HepG2 (cell line): ENCODE data around the gene ABHD1. TPM values are rescaled to one million over a fixed set of nuclear protein-coding genes. Genes with fewer than 3 reads are reported as not detected.

Experiments
- BCL3 ChIP-seq: sonication (generic); formaldehyde crosslinking; IDR thresholded peaks from 2 replicates; pipeline ENCODE4 v1.5.1; 2020; ENCODE audit warnings: mild to moderate bottlenecking, missing genetic modification reagents, moderate library complexity
- CENPT ChIP-seq: sonication (generic); formaldehyde crosslinking; IDR thresholded peaks from 2 replicates; pipeline ENCODE4 v1.8.0; 2022; ENCODE audit warnings: low read depth, mild to moderate bottlenecking, moderate library complexity, missing genetic modification reagents
- MIXL1 ChIP-seq: IDR thresholded peaks from 2 replicates; pipeline ENCODE4 v1.6.1; 2016
- RXRA ChIP-seq: sonication (generic); formaldehyde crosslinking; IDR thresholded peaks from 2 replicates; pipeline ENCODE4 v1.5.1; 2020; ENCODE audit warnings: missing genetic modification reagents
- SPEN ChIP-seq: sonication (generic); formaldehyde crosslinking; IDR thresholded peaks from 2 replicates; pipeline ENCODE4 v1.5.1; 2020; ENCODE audit warnings: low read depth, mild to moderate bottlenecking, missing genetic modification reagents
- TBX3 ChIP-seq: fragments of 450-650 bp; IDR thresholded peaks from 2 replicates; pipeline ENCODE4 v1.6.1; 2017; ENCODE audit warnings: antibody characterized with exemption, mild to moderate bottlenecking, inconsistent platforms, borderline replicate concordance
- TEAD3 ChIP-seq: optimal IDR thresholded peaks from 2 replicates; pipeline ENCODE3; 2016; ENCODE audit warnings: borderline replicate concordance
- TFDP1 ChIP-seq: IDR thresholded peaks from 2 replicates; pipeline ENCODE4 v1.6.1; 2016; ENCODE audit warnings: missing compliant biosample characterization, missing genetic modification reagents, borderline replicate concordance
- ZNF326 ChIP-seq: sonication (generic); formaldehyde crosslinking; IDR thresholded peaks from 2 replicates; pipeline ENCODE4 v1.4.0; 2020; ENCODE audit warnings: missing genetic modification reagents, borderline replicate concordance
- ZNF33B ChIP-seq: sonication (generic); formaldehyde crosslinking; IDR thresholded peaks from 2 replicates; pipeline ENCODE4 v1.5.1; 2020; ENCODE audit warnings: mild to moderate bottlenecking, missing genetic modification reagents
- ZNF576 ChIP-seq: sonication (generic); formaldehyde crosslinking; IDR thresholded peaks from 2 replicates; pipeline ENCODE4 v1.4.0; 2020; ENCODE audit warnings: mild to moderate bottlenecking, missing genetic modification reagents
- ZNF609 ChIP-seq: sonication (generic); formaldehyde crosslinking; IDR thresholded peaks from 2 replicates; pipeline ENCODE4 v1.4.0; 2020; ENCODE audit warnings: mild to moderate bottlenecking, missing genetic modification reagents, borderline replicate concordance
- ZNF710 ChIP-seq: sonication (generic); formaldehyde crosslinking; IDR thresholded peaks from 2 replicates; pipeline ENCODE4 v1.5.0; 2020; ENCODE audit warnings: mild to moderate bottlenecking, missing genetic modification reagents, borderline replicate concordance
- ZNF747 ChIP-seq: sonication (generic); formaldehyde crosslinking; IDR thresholded peaks from 2 replicates; pipeline ENCODE4 v1.8.1; 2023; ENCODE audit warnings: missing genetic modification reagents, mild to moderate bottlenecking, borderline replicate concordance
- ZNF800 ChIP-seq: sonication (generic); formaldehyde crosslinking; IDR thresholded peaks from 2 replicates; pipeline ENCODE4 v1.4.0; 2020; ENCODE audit warnings: missing genetic modification reagents
- ZSCAN9 ChIP-seq: IDR thresholded peaks from 2 replicates; pipeline ENCODE4 v1.6.1; 2016; ENCODE audit warnings: borderline replicate concordance
- polyA plus RNA-seq, 8 experiments: library from polyadenylated mRNA; depleted of rRNA in 3 of 8; stranded (reverse) in 7 of 8; unstranded in 1 of 8; fragments of >200 nt; fragmentation: Illumina TruSeq in 4 of 8; extraction: Trizol in 4 of 8; gene quantifications; 2 replicates each; pipeline versions ENCODE4 v1.2.1 to v1.2.3, GENCODE V29; 2011 to 2016; ENCODE audit warnings: low read depth in 4 of 8, missing spikeins in 1 of 8, mixed read lengths in 1 of 8; ENCODE audit not compliant: insufficient read depth in 1 of 8
- total RNA-seq, 5 experiments: library from RNA; depleted of rRNA; stranded (reverse); fragments of >200 nt; fragmentation: Illumina TruSeq; extraction: Trizol; gene quantifications; 2 replicates each; pipeline ENCODE4 v1.2.3, GENCODE V29; 2016; ENCODE audit warnings: low read depth in 1 of 5

The ABHD1 gene
- total and polyA plus RNA-seq, 2 of the 13 experiments (the other 11 are each of a cell fraction or from before 2014, with no cell fraction given), result 0.04 to 0.81 TPM

GRCh38 chr2:27118525-27119329 lies 4.9 kb upstream of the ABHD1 start, which contains the start of gene CGREF1 (continued):
- TF ChIP-seq BCL3 (peak; percentile 47), RXRA (CRISPR knock-in tag) (no peak), TBX3 (no peak), TFDP1 (peak; percentile 57; the same call in 1 of the 2 replicates), ZNF800 (CRISPR knock-in tag) (0 out of 2 replicates have a peak, but pooled peaks have one; percentile 28), ZNF33B (CRISPR knock-in tag) (peak; percentile 71; the same call in 1 of the 2 replicates), ZNF576 (CRISPR knock-in tag) (no peak), TEAD3 (CRISPR knock-in tag) (peak; percentile 18), CENPT (CRISPR knock-in tag) (peak; percentile 73; the same call in 1 of the 2 replicates), ZNF710 (CRISPR knock-in tag) (peak; percentile 65; the same call in 1 of the 2 replicates), SPEN (no peak), ZNF747 (no peak), ZNF609 (CRISPR knock-in tag) (peak; percentile 76; the same call in 1 of the 2 replicates), ZSCAN9 (CRISPR knock-in tag) (no peak), MIXL1 (CRISPR knock-in tag) (no peak), ZNF326 (no peak)
